Left lung (tissue), 10 donors: ENCODE results near the gene BRIX1. TPM values are rescaled to one million over a fixed set of nuclear protein-coding genes. Genes with fewer than 3 reads are reported as not detected.

Experiments used
- ATAC-seq: fragments of 200-7000 bp; cut with Tn5 transposase; one replicate; pipeline ENCODE4 v1.9.1; 2020; ENCODE audit warnings: moderate library complexity
- DNase-seq, 4 donors: peaks; one replicate each; pipeline ENCODE4 v3.0.0-alpha.2; 2013 to 2020
- H3K27ac ChIP-seq, 2 donors: fragments of 200-600 bp; sonication (generic) in 1 of 2; one replicate each; pipeline versions ENCODE4 v1.5.0 to v1.8.0; 2020 to 2021
- H3K27me3 ChIP-seq, 2 donors: fragments of 200-600 bp; sonication (generic) in 1 of 2; one replicate each; pipeline versions ENCODE4 v1.5.0 to v1.8.0; 2020 to 2021
- H3K36me3 ChIP-seq, 2 donors: fragments of 200-600 bp; sonication (generic) in 1 of 2; one replicate each; pipeline versions ENCODE4 v1.5.0 to v1.8.0; 2020 to 2021
- H3K4me1 ChIP-seq, 2 donors: fragments of 200-600 bp; one replicate each; pipeline ENCODE4 v1.8.0; 2021
- H3K4me3 ChIP-seq, 2 donors: fragments of 200-600 bp; sonication (generic) in 1 of 2; one replicate each; pipeline versions ENCODE4 v1.5.0 to v1.8.0; 2020 to 2021; ENCODE audit warnings: mild to moderate bottlenecking in 1 of 2
- H3K9me3 ChIP-seq, 2 donors: fragments of 200-600 bp; sonication (generic) in 1 of 2; one replicate each; pipeline versions ENCODE4 v1.5.0 to v1.8.0; 2020 to 2021
- intact Hi-C, 2 donors: fragments of 100-400 bp; cut with DNase I; formaldehyde crosslinking; loops; one replicate each; pipeline versions ENCODE4 v1.11.2 to v1.14.2; 2022
- polyA plus RNA-seq, 6 donors: library from polyadenylated mRNA; unstranded; fragments of 120-200 nt; gene quantifications; one replicate each; pipeline ENCODE4 v1.2.1, GENCODE V29; 2013; ENCODE audit not compliant: insufficient read length in 6 of 6
- total RNA-seq, 2 donors: library from RNA; stranded (reverse); fragmentation: NEBNext Ultra II Directional; extraction: Animal tissue kit (Norgen Biotek cat#: 25700); gene quantifications; one replicate each; pipeline ENCODE4 v1.2.1, GENCODE V29; 2021
- TF ChIP-seq, protein P1 (sequence below), 2 donors: fragments of 200-600 bp; sonication (generic) in 1 of 2; IDR thresholded peaks; one replicate each; pipeline versions ENCODE4 v1.5.0 to v1.8.0; 2021; ENCODE audit warnings: antibody characterized with exemption in 2 of 2
- donor health status: DM: no; HTN: yes; CAD: no.
- donor health status: DM: no; HTN: no; CAD: no.

Gene BRIX1
- total and polyA plus RNA-seq, 8 donors = 15.8 to 49.3 (median 44.9) TPM

DNA sequence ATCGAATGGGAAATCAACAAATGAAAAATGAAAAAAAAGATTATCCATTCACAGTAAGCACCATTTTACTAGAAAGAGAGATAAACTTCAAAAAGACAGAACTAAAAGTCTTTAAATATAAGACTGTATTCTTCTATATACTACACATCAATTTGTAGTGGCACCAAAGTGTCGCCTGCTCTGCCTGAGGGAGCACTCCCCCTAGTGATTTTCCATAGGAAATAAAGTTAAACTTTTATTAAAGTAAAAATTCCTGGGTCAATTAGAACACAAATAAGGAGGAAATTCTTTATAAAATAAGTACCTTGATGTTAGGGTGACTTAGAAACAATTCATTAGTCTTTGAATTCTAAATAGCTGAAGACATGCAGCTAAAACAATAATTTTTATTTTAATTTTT, 9.9 kb upstream of the BRIX1 start:
- Histone ChIP-seq H3K27me3 (no peaks in the 10 kb centered on the region), H3K4me3 (no peak overlapping the region), H3K36me3 (peaks cover 0 to 40% of the 10 kb centered on the region in 2 donors), H3K27ac (no peak overlapping the region), H3K9me3 (no peaks in the 10 kb centered on the region), H3K4me1 (no peaks in the 10 kb centered on the region)
- ATAC-seq (no peak), DNase-seq (no peak)
- TF ChIP-seq, protein P1, sequence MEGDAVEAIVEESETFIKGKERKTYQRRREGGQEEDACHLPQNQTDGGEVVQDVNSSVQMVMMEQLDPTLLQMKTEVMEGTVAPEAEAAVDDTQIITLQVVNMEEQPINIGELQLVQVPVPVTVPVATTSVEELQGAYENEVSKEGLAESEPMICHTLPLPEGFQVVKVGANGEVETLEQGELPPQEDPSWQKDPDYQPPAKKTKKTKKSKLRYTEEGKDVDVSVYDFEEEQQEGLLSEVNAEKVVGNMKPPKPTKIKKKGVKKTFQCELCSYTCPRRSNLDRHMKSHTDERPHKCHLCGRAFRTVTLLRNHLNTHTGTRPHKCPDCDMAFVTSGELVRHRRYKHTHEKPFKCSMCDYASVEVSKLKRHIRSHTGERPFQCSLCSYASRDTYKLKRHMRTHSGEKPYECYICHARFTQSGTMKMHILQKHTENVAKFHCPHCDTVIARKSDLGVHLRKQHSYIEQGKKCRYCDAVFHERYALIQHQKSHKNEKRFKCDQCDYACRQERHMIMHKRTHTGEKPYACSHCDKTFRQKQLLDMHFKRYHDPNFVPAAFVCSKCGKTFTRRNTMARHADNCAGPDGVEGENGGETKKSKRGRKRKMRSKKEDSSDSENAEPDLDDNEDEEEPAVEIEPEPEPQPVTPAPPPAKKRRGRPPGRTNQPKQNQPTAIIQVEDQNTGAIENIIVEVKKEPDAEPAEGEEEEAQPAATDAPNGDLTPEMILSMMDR (IDR thresholded peaks at IDR 0.05) = no peak
- intact Hi-C loops = no loop called here

DNA sequence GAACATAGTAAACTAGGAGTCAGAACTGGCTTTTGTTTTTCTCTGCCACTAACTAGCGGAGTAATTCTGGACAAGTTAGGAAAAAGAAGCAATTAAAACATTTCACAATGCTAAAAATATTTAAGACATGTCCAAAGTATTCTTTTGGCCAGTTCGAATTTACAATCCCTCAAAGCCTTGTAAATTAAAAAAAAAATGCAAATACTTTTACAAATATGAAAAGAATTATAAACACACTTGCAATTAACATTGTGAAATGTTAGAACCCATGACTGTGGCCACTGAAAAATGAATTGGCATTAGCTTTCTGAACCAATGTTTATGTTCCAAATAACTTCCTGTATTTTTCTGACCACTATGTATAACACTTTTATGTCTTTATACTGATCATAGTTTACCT, 2.4 kb upstream of the BRIX1 start:
- H3K36me3 ChIP-seq = peaks cover 0 to 39% of the 10 kb centered on the region in 2 donors
- H3K9me3 ChIP-seq = no peaks in the 10 kb centered on the region
- ATAC-seq (no peak), DNase-seq (no peak)
- TF ChIP-seq, protein P1 (IDR thresholded peaks at IDR 0.05) = no peak
- no peak overlapping the region for H3K27ac ChIP-seq
- H3K4me3 ChIP-seq = no peak overlapping the region
- H3K27me3 ChIP-seq = no peaks in the 10 kb centered on the region
- peaks cover 0 to 40% of the 10 kb centered on the region in 2 donors for H3K4me1 ChIP-seq
- intact Hi-C loops = no loop called here

DNA sequence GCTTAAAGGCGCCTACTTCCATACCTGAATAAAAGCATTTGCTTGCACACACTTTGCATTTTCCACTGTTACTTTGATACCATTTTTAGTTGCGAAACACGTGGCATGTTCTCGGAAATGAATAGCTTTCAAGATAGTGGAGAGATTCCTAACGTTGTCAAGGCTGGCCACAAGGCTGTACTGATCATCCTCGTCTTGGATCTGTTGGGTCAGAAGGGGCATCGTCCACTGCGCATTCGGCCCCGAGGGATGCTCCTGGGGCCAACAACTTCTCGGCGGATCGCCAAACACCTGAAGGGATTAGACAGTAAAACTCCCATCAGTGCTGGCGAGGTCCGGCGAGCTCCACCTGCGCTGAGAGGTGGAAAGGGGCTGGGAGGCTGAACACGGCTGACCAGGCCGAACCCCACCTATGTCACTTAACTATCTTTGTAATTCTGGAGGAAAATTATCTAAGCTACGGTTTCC, 806 bp upstream of the BRIX1 start:
- H3K4me1 ChIP-seq = peaks cover 0 to 47% of the 10 kb centered on the region in 2 donors
- peak; percentile 13 for ATAC-seq
- DNase-seq = peak in 3 of 4 donors; percentile 5 to 81 (median 43)
- intact Hi-C loops = no loop called here
- H3K4me3 ChIP-seq = peak overlapping the region; percentile 94 to 97
- TF ChIP-seq, protein P1 (IDR thresholded peaks at IDR 0.05) = no peak
- H3K27me3 ChIP-seq = no peaks in the 10 kb centered on the region
- H3K27ac ChIP-seq = peak overlapping the region; percentile 89 to 94
- no peaks in the 10 kb centered on the region for H3K9me3 ChIP-seq
- peaks cover 0 to 35% of the 10 kb centered on the region in 2 donors for H3K36me3 ChIP-seq

DNA sequence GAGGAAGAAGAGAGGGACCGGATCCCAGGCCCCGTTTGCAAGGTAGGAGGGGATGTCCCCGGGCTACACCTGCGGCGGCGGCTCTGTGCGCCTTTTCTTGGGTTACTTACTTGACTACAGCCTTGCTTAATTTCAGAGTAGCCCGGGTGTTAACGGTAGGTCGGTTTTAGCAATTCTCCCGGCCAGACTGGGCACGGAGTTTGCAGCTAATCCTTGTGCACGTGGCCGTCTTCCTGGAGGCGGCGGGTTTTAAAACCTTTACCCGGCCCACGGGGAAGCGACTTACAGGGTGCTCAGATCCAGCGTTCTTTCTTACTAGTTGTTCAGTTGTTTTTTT, 313 bp downstream of the BRIX1 start:
- Histone ChIP-seq H3K27me3 (no peaks in the 10 kb centered on the region), H3K4me1 (peaks cover 0 to 47% of the 10 kb centered on the region in 2 donors), H3K36me3 (peaks cover 0 to 34% of the 10 kb centered on the region in 2 donors), H3K4me3 (peak overlapping the region; percentile 94 to 97), H3K9me3 (no peaks in the 10 kb centered on the region), H3K27ac (peak overlapping the region; percentile 89 to 94)
- TF ChIP-seq, protein P1 (IDR thresholded peaks at IDR 0.05) = no peak
- DNase-seq = no peak
- intact Hi-C loops = no loop called here
- peak; percentile 14 for ATAC-seq

DNA sequence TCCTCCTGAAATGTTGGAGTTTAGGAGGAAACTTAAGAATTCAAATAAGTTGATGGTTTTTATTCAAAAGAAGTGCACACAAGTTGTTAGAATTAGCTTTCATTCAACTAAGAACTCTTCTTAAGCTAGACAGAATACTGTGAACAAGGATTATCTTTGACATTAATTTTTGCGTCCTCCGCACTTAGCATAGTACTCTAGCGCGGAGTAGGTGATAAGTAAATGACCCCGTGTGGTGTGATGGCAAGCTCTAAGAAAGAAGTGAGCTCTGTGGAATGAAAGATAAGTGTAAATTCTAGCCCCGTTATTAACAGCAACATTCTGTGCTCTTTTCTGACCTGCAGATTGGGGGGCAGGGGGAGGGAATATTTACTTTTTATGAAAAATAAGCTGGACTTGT, 1.0 kb downstream of the BRIX1 start:
- H3K27me3 ChIP-seq = no peaks in the 10 kb centered on the region
- peaks cover 0 to 34% of the 10 kb centered on the region in 2 donors for H3K36me3 ChIP-seq
- ATAC-seq (no peak), DNase-seq (no peak)
- peak overlapping the region; percentile 94 to 97 for H3K4me3 ChIP-seq
- peaks cover 0 to 47% of the 10 kb centered on the region in 2 donors for H3K4me1 ChIP-seq
- TF ChIP-seq, protein P1 (IDR thresholded peaks at IDR 0.05) = no peak
- intact Hi-C loops = no loop called here
- no peaks in the 10 kb centered on the region for H3K9me3 ChIP-seq
- H3K27ac ChIP-seq = peak overlapping the region in 1 of 2 donors; percentile 94
